Endothelial cell (in vitro differentiated cells): ENCODE measurements around the gene PIK3CA. TPM values are rescaled to one million over a fixed set of nuclear protein-coding genes. Genes with fewer than 3 reads are reported as not detected.
"Not testable (repeated sequence)": the region's sequence is repeated elsewhere in the genome, so short reads cannot be mapped to it uniquely, and the experiment has no call there.

Source experiments
- DNase-seq: peaks from one replicate; pipeline ENCODE4 v3.0.0; 2021; ENCODE audit warnings: low spot score
- H3K27ac Mint-ChIP-seq: one replicate; pipeline ENCODE4 v1.8.0; 2021; ENCODE audit warnings: mixed read lengths, inconsistent platforms; ENCODE audit not compliant: unreplicated experiment
- H3K27me3 Mint-ChIP-seq: one replicate; pipeline ENCODE4 v1.8.0; 2021; ENCODE audit warnings: mild to moderate bottlenecking, moderate library complexity, mixed read lengths, inconsistent platforms; ENCODE audit not compliant: unreplicated experiment
- H3K36me3 Mint-ChIP-seq: one replicate; pipeline ENCODE4 v1.8.0; 2021; ENCODE audit warnings: mild to moderate bottlenecking, low read depth, mixed read lengths, inconsistent platforms; ENCODE audit not compliant: unreplicated experiment
- H3K4me1 Mint-ChIP-seq: one replicate; pipeline ENCODE4 v1.8.0; 2021; ENCODE audit warnings: mild to moderate bottlenecking, mixed read lengths, inconsistent platforms; ENCODE audit not compliant: unreplicated experiment
- H3K4me3 Mint-ChIP-seq: one replicate; pipeline ENCODE4 v1.8.0; 2021; ENCODE audit warnings: mild to moderate bottlenecking, mixed read lengths, inconsistent platforms; ENCODE audit not compliant: unreplicated experiment
- H3K9me3 Mint-ChIP-seq: one replicate; pipeline ENCODE4 v1.8.0; 2021; ENCODE audit warnings: mixed read lengths, inconsistent platforms; ENCODE audit not compliant: unreplicated experiment
- CTCF ChIP-seq: fragments of 200-600 bp; sonication (generic); IDR thresholded peaks from one replicate; pipeline ENCODE4 v1.5.0; 2021; ENCODE audit warnings: antibody characterized with exemption; ENCODE audit not compliant: unreplicated experiment
- total RNA-seq: library from RNA; stranded (reverse); fragmentation: NEBNext Ultra II Directional; extraction: Animal tissue kit (Norgen Biotek cat#: 25700); gene quantifications from one replicate; pipeline ENCODE4 v1.2.1, GENCODE V29; 2021; ENCODE audit not compliant: unreplicated experiment

The PIK3CA gene
- total RNA-seq, 1 donor from 2014 or later = 26.7 TPM

- no peak overlapping the region for H3K4me3 Mint-ChIP-seq
- peaks cover 6% of the 10 kb centered on the region for H3K27me3 Mint-ChIP-seq
- DNase-seq = no peak
- peaks cover 13% of the 10 kb centered on the region for H3K36me3 Mint-ChIP-seq
- peaks cover 8% of the 10 kb centered on the region for H3K4me1 Mint-ChIP-seq
- H3K27ac Mint-ChIP-seq = no peak overlapping the region
- TF ChIP-seq CTCF = no peak
- peaks cover 5% of the 10 kb centered on the region for H3K9me3 Mint-ChIP-seq
Measured at GRCh38 chr3:179258820-179259219, 110.7 kb downstream of the PIK3CA start.

GRCh38 chr3:179259959-179260756 is 112.0 kb downstream of the PIK3CA start:
- DNase-seq, H3K27me3 Mint-ChIP-seq, H3K9me3 Mint-ChIP-seq, H3K4me1 Mint-ChIP-seq: not testable (repeated sequence)
- H3K4me3 Mint-ChIP-seq = peak overlapping the region; percentile 83
- H3K36me3 Mint-ChIP-seq = peaks cover 13% of the 10 kb centered on the region
- H3K27ac Mint-ChIP-seq = peak overlapping the region; percentile 50

GRCh38 chr3:179260949-179261765 is 113.0 kb downstream of the PIK3CA start:
- Mint-ChIP-seq H3K27me3 (peaks cover 6% of the 10 kb centered on the region), H3K4me1 (peaks cover 14% of the 10 kb centered on the region), H3K4me3 (peak overlapping the region; percentile 83), H3K9me3 (peaks cover 5% of the 10 kb centered on the region), H3K27ac (no peak overlapping the region), H3K36me3 (peaks cover 13% of the 10 kb centered on the region)
- no peak for TF ChIP-seq CTCF
- peak; percentile 58 for DNase-seq

GRCh38 chr3:179263134-179263533 is 115.0 kb downstream of the PIK3CA start:
- TF ChIP-seq CTCF = no peak
- H3K36me3 Mint-ChIP-seq = peaks cover 13% of the 10 kb centered on the region
- DNase-seq = no peak
- peaks cover 6% of the 10 kb centered on the region for H3K27me3 Mint-ChIP-seq
- H3K9me3 Mint-ChIP-seq = peaks cover 5% of the 10 kb centered on the region
- no peak overlapping the region for H3K27ac Mint-ChIP-seq
- H3K4me1 Mint-ChIP-seq = peaks cover 27% of the 10 kb centered on the region
- H3K4me3 Mint-ChIP-seq = no peak overlapping the region

- no peak for DNase-seq
- no peak overlapping the region for H3K27ac Mint-ChIP-seq
- H3K4me3 Mint-ChIP-seq = no peak overlapping the region
- peaks cover 5% of the 10 kb centered on the region for H3K9me3 Mint-ChIP-seq
- H3K27me3 Mint-ChIP-seq = peaks cover 6% of the 10 kb centered on the region
- peaks cover 40% of the 10 kb centered on the region for H3K4me1 Mint-ChIP-seq
- peaks cover 13% of the 10 kb centered on the region for H3K36me3 Mint-ChIP-seq
- no peak for TF ChIP-seq CTCF
Measured at GRCh38 chr3:179264449-179264848, 116.3 kb downstream of the PIK3CA start.
